OCI-LY7 (cell line): ENCODE results near the gene TMEM186. TPM values are rescaled to one million over a fixed set of nuclear protein-coding genes. Genes with fewer than 3 reads are reported as not detected.

Experiments used
- BruUV-seq: library from RNA; stranded (reverse); fragments of 400-500 nt; replicated peaks from 2 replicates; lab custom pipeline; 2021; lab: Mats Ljungman, UMichigan
- CTCF ChIA-PET: fragments of 300-600 bp; sonication (Branson Sonifier 250); formaldehyde crosslinking; loops from one replicate; lab custom pipeline; 2022; ENCODE audit warnings: antibody characterized with exemption; ENCODE audit not compliant: unreplicated experiment; lab: Charles Lee
- POLR2A ChIA-PET: fragments of 300-600 bp; sonication (Branson Sonifier 250); formaldehyde crosslinking; loops from one replicate; lab custom pipeline; 2022; ENCODE audit warnings: antibody characterized with exemption; lab: Charles Lee
- DNase-seq: peaks from one replicate; pipeline ENCODE4 v3.0.0-alpha.2; 2015; ENCODE audit warnings: low spot score
- H2AFZ ChIP-seq: fragments of 200-600 bp; sonication (generic), shearing (Covaris generic); 2 replicates; pipeline ENCODE4 v1.6.1; 2014; ENCODE audit warnings: mild to moderate bottlenecking, antibody characterized with exemption, low read length, moderate library complexity
- H3K27ac ChIP-seq: fragments of 200-600 bp; sonication (generic); 2 replicates; pipeline ENCODE4 v1.5.1; 2014; ENCODE audit warnings: mixed run types, low read depth, mild to moderate bottlenecking, moderate library complexity, low read length, inconsistent platforms; ENCODE audit not compliant: poor library complexity, severe bottlenecking
- H3K36me3 ChIP-seq: fragments of 200-600 bp; sonication (generic); 2 replicates; pipeline ENCODE4 v1.6.1; 2014; ENCODE audit warnings: mild to moderate bottlenecking, antibody characterized with exemption, low read length, moderate library complexity, mixed read lengths; ENCODE audit not compliant: insufficient read depth
- H3K4me1 ChIP-seq: fragments of 200-600 bp; sonication (generic); 2 replicates; pipeline ENCODE4 v1.5.1; 2014; ENCODE audit warnings: mild to moderate bottlenecking, low read length; ENCODE audit not compliant: insufficient read depth, poor library complexity, severe bottlenecking
- H3K4me2 ChIP-seq: fragments of 200-600 bp; sonication (generic); 2 replicates; pipeline ENCODE4 v1.6.1; 2014; ENCODE audit warnings: mild to moderate bottlenecking, low read length
- H3K4me3 ChIP-seq: fragments of 200-600 bp; sonication (generic); 2 replicates; pipeline ENCODE4 v1.5.1; 2014; ENCODE audit warnings: mild to moderate bottlenecking, low read depth, low read length; ENCODE audit not compliant: poor library complexity, severe bottlenecking
- H3K79me2 ChIP-seq: fragments of 200-600 bp; sonication (generic); 2 replicates; pipeline ENCODE4 v1.6.1; 2016; ENCODE audit warnings: low read depth, mild to moderate bottlenecking, low read length, moderate library complexity, mixed read lengths; ENCODE audit not compliant: insufficient read depth
- H3K9me2 ChIP-seq: fragments of 200-600 bp; sonication (generic); 2 replicates; pipeline ENCODE4 v1.6.1; 2016; ENCODE audit warnings: mild to moderate bottlenecking, low read length, mixed read lengths; ENCODE audit not compliant: insufficient read depth
- H3K9me3 ChIP-seq: fragments of 200-600 bp; sonication (generic); 2 replicates; pipeline ENCODE4 v1.6.1; 2014; ENCODE audit warnings: mild to moderate bottlenecking, mixed run types, low read length, mixed read lengths
- H4K20me1 ChIP-seq: fragments of 200-600 bp; sonication (generic); 2 replicates; pipeline ENCODE4 v1.6.1; 2014; ENCODE audit warnings: mild to moderate bottlenecking, antibody characterized with exemption, low read length, moderate library complexity, mixed read lengths; ENCODE audit not compliant: insufficient read depth
- EZH2phosphoT487 ChIP-seq: fragments of 200-600 bp; sonication (generic); IDR thresholded peaks from 2 replicates; pipeline ENCODE4 v1.6.1; 2018; ENCODE audit warnings: low read depth, borderline replicate concordance, mild to moderate bottlenecking, mixed run types, antibody characterized with exemption, low read length, moderate library complexity, mixed read lengths
- intact Hi-C: fragments of 100-400 bp; cut with micrococcal nuclease; formaldehyde crosslinking; loops from one replicate; pipeline ENCODE4 v1.10.0; 2022; ENCODE audit not compliant: unreplicated experiment
- total RNA-seq, 2 experiments: library from RNA; depleted of rRNA in 1 of 2; stranded (reverse); fragments of >200 nt in 1 of 2; shearing (Covaris generic) in 1 of 2; gene quantifications; 2 replicates each; pipeline ENCODE4 v1.2.3, GENCODE V29; 2014 to 2022
- TF ChIP-seq, protein P1 (sequence below): fragments of 200-600 bp; sonication (generic); conservative IDR thresholded peaks from 2 replicates; pipeline ENCODE4 v1.5.1; 2014; ENCODE audit warnings: mild to moderate bottlenecking, antibody characterized with exemption, low read length, moderate library complexity, mixed read lengths

The TMEM186 gene
- total RNA-seq, 2 experiments from 2014 or later = 11.7 to 18.1 TPM

DNA sequence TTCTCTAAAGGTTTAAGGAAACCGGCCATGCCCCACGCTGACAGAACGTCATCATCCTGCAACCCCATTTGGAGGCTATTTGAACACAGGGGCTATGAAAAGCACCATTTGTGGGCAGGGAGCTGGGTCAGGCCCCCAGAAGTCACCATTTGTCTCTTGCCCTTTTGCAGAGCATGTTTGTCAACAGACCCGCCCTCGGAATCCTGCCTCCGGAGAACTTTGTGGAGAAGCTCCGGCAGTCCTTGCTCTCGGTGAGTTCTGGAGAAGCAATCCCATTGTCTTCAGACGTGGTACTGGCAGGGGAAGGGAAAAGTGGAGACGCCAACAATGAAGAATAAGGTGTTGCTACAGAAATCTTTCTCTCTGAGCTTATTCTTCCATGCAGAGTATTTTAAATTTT, 33.5 kb downstream of the TMEM186 start:
- no peaks in the 10 kb centered on the region for H3K79me2 ChIP-seq
- H3K4me2 ChIP-seq = no peak overlapping the region
- no peak for DNase-seq
- no peaks in the 10 kb centered on the region for H3K4me1 ChIP-seq
- POLR2A ChIA-PET = no interaction called here
- intact Hi-C loops = no loop called here
- no peak overlapping the region for H3K4me3 ChIP-seq
- no peaks in the 10 kb centered on the region for H3K9me3 ChIP-seq
- H3K9me2 ChIP-seq = no peaks in the 10 kb centered on the region
- no peak for TF ChIP-seq EZH2phosphoT487
- TF ChIP-seq, protein P1, sequence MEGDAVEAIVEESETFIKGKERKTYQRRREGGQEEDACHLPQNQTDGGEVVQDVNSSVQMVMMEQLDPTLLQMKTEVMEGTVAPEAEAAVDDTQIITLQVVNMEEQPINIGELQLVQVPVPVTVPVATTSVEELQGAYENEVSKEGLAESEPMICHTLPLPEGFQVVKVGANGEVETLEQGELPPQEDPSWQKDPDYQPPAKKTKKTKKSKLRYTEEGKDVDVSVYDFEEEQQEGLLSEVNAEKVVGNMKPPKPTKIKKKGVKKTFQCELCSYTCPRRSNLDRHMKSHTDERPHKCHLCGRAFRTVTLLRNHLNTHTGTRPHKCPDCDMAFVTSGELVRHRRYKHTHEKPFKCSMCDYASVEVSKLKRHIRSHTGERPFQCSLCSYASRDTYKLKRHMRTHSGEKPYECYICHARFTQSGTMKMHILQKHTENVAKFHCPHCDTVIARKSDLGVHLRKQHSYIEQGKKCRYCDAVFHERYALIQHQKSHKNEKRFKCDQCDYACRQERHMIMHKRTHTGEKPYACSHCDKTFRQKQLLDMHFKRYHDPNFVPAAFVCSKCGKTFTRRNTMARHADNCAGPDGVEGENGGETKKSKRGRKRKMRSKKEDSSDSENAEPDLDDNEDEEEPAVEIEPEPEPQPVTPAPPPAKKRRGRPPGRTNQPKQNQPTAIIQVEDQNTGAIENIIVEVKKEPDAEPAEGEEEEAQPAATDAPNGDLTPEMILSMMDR = no peak
- no peak overlapping the region for H2AFZ ChIP-seq
- H3K36me3 ChIP-seq = no peaks in the 10 kb centered on the region
- CTCF ChIA-PET = no interaction called here
- H4K20me1 ChIP-seq = no peaks in the 10 kb centered on the region
- H3K27ac ChIP-seq = no peak overlapping the region
- no TSS peak for BruUV-seq

DNA sequence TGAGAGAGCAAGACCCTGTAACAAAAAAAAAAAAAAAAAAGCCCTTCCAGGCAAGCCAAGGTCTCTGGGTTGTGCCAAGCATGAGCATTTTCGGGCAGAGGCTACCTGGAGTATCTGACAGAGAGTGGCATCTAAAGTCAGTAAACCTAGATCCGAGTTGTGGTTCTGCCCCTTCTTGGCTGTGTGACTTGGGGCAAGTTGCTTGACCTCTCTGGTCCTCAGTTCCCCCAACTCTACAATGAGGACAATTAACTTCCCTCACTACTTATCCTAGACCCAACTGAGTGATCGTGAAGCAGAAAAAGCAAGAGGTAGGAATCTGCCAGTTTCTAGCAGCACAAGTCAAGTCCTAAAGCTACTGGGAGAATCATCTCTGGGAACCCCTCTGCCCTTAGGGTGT, 34.4 kb downstream of the TMEM186 start:
- intact Hi-C loops = no loop called here
- Histone ChIP-seq H3K36me3 (no peaks in the 10 kb centered on the region), H3K27ac (no peak overlapping the region), H3K4me1 (no peaks in the 10 kb centered on the region), H3K9me3 (no peaks in the 10 kb centered on the region), H3K4me3 (no peak overlapping the region), H3K9me2 (no peaks in the 10 kb centered on the region), H2AFZ (no peak overlapping the region), H3K4me2 (no peak overlapping the region), H3K79me2 (no peaks in the 10 kb centered on the region), H4K20me1 (no peaks in the 10 kb centered on the region)
- POLR2A ChIA-PET = no interaction called here
- BruUV-seq = no TSS peak
- CTCF ChIA-PET = no interaction called here
- TF ChIP-seq, protein P1 = no peak
- no peak for TF ChIP-seq EZH2phosphoT487
- DNase-seq = no peak

DNA sequence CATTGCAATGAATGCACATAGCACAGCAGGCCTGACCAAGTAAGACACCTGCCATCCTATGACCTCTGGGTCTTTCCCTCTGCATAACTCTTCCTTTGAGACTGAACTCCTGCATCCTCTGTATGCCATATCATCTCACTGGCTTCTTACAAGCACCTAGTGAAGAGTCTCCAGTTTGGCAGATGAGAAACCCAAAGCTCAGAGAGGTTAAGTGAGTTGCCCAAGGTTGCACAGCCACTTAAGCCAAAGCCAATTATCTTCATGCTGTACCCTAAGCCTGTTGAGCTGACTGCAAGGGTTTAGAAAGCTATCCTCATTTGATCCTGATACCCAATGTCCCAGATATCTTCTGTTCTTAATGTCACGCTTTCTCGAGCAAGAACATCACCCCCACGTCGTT, 35.2 kb downstream of the TMEM186 start:
- no peaks in the 10 kb centered on the region for H4K20me1 ChIP-seq
- H3K4me2 ChIP-seq = no peak overlapping the region
- no peak for DNase-seq
- BruUV-seq = no TSS peak
- POLR2A ChIA-PET = no interaction called here
- TF ChIP-seq, protein P1 = no peak
- TF ChIP-seq EZH2phosphoT487 = no peak
- intact Hi-C loops = no loop called here
- H3K9me3 ChIP-seq = no peaks in the 10 kb centered on the region
- H3K79me2 ChIP-seq = no peaks in the 10 kb centered on the region
- H3K27ac ChIP-seq = no peak overlapping the region
- H3K4me3 ChIP-seq = no peak overlapping the region
- H2AFZ ChIP-seq = no peak overlapping the region
- no peaks in the 10 kb centered on the region for H3K36me3 ChIP-seq
- no peaks in the 10 kb centered on the region for H3K4me1 ChIP-seq
- CTCF ChIA-PET = no interaction called here
- no peaks in the 10 kb centered on the region for H3K9me2 ChIP-seq
